CMK (cell line): ENCODE measurements around the gene PDZD8.

Experiments
- DNase-seq: peaks from one replicate; pipeline ENCODE4 v3.0.0-alpha.2; 2010; ENCODE audit warnings: low read depth

Gene PDZD8, protein sequence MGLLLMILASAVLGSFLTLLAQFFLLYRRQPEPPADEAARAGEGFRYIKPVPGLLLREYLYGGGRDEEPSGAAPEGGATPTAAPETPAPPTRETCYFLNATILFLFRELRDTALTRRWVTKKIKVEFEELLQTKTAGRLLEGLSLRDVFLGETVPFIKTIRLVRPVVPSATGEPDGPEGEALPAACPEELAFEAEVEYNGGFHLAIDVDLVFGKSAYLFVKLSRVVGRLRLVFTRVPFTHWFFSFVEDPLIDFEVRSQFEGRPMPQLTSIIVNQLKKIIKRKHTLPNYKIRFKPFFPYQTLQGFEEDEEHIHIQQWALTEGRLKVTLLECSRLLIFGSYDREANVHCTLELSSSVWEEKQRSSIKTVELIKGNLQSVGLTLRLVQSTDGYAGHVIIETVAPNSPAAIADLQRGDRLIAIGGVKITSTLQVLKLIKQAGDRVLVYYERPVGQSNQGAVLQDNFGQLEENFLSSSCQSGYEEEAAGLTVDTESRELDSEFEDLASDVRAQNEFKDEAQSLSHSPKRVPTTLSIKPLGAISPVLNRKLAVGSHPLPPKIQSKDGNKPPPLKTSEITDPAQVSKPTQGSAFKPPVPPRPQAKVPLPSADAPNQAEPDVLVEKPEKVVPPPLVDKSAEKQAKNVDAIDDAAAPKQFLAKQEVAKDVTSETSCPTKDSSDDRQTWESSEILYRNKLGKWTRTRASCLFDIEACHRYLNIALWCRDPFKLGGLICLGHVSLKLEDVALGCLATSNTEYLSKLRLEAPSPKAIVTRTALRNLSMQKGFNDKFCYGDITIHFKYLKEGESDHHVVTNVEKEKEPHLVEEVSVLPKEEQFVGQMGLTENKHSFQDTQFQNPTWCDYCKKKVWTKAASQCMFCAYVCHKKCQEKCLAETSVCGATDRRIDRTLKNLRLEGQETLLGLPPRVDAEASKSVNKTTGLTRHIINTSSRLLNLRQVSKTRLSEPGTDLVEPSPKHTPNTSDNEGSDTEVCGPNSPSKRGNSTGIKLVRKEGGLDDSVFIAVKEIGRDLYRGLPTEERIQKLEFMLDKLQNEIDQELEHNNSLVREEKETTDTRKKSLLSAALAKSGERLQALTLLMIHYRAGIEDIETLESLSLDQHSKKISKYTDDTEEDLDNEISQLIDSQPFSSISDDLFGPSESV

DNA sequence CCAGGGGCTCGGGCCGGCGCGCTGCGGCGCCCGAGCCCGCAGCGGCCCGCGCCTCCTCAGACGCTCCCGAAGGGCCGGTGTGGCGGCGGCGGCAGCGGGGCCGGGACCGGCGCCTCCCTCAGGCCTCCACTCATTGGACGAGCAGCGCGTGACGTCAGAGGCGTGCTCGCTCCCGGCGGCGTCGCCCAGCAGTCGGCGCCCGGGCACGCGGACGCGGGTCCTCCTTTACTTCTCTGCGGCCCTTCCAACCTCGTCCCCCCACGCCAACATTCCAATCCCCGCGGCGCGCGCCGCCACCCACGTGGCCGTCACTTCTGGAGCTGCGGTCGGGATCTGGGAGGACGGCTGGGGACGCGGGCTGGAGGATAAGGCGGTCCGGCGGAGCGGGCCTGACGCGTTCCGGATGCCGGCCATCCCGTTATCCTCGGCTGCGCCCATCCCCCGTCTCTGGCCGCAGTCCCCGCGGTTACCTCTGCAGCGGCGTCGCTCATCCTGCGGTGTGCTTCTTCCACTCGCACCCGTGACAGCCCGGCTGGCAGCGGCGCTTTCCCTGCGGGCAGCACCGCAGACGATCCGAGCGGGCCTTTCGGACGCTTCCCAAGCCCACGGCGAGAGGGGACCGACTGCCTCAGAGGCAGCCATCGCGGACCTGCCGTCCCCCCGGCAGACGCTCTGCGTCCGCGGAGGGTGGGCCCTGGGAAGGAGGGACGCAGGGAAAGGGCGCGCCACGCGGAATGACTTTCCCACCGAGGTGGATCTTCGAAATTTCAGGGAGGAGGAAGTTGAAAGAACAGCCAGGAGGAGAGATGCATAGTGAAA is at the start of gene PDZD8:
PDZD8 (minus strand) TSS at position 81 of the 819 bp plus-strand sequence. CDS start 213 bp downstream, outside the sequence.
- DNase-seq = peak; percentile 74

DNA sequence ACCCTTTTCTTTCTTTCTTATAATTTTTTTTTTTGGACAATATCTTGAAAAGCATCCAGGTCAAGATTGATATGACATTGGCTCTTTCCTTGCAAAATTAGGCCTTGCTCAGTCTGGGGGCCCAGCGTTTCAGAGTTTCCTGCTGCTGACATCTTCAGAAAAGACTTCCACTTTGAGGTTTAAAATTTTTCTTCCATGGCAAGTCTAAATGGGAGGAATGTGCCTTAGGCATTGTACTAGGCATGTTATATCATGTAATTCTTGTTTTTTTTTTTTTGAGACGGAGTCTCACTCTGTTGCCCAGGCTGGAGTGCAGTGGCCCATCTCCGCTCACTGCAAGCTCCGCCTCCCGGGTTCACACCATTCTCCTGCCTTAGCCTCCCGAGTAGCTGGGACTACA is 48.9 kb upstream of the PDZD8 start:
- no peak for DNase-seq

DNA sequence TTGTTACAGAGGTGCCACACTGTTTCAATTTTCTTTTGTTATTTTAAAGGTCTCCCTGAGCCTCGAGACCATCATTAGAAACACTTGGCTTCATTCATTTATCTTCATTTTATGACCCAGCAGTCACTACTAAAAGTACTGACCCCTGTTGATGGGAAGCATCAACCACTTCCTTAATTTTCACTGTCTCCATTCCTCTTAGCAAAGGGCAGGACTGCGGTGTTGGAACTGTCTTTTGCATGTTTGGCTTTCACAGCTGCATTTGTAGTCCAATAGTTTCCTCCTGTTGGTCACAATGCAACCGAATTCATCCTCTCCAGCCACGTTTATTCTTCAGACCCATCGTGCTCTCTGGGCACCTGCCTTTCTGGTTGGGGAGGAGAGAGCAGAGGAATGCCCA is 46.7 kb upstream of the PDZD8 start:
- DNase-seq = no peak

DNA sequence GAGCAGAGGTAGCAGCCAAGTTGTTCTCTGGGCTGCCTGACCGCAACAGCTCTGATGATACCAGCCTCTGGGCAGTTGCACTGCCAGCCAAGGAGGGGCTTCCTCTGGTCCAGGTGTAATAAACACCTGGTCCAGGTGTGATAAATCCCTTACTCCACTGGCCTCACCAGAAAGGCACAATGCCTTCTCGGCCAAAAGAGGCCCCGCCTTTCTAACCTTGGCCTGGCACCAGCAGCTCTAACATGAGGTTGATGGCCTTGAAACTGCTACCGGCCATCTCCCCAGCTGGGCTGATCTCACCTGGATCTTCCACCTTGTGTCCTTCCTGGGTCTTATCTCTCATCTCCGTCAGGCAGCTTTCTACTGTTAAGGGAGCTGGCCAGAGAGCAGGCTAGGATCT is 45.5 kb upstream of the PDZD8 start:
- DNase-seq = no peak

DNA sequence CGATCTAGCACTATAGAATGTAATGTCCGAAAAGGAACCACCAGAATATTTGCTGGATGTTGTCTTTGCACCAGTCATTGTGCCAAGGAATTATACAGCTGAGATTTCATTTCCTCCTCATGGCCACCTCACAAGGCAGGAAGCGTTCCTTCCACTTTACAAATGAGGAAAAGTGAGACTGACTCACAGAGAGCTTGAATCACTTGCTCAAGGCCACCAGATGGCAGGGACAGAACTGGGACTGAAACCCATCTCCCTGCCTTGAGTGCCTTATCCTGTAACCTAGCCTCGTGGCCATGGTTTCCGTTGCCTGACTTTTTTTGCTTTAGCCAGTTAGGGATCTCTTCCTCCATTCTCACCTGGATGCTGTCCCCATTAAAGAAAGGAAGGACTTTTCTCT is 44.7 kb upstream of the PDZD8 start:
- no peak for DNase-seq

DNA sequence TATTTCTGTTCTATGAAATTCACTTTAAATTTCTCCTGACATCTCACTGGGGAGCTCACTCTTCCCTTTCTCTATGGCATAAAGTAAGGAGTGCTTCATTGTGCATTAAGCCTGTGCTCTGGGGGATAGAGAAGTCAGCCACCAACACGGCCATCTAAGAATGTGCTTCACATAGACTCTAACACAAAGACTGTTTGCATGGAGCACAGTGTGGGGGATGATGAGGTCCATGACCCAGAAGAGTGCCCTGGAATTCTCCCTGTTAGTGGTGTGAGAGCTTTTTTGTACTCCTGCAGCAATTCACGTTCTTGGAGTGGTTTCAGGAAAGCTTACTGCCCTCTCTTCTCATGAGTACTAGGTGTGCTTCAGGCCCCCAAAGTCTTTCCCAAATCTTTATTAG is 43.9 kb upstream of the PDZD8 start:
- DNase-seq = no peak

DNA sequence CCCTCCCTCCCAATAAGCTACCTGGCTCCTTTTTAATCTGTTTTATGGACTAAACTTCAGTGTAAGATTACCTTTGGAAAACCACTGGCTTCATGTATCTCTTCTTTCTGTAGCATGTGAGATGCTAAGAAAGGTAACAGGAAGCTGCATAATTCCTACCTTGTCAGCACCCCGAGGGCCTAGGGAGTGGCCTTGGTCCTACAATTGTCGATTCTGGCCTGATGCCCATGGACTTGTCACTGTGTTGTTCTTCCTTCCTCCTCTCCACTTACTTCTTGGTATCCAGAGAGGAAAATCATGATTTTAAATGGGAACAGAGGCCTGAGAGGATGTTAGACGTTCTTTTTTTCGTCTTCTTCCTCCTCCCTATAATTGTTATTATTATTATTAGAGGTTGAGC is 42.9 kb upstream of the PDZD8 start:
- DNase-seq = no peak

DNA sequence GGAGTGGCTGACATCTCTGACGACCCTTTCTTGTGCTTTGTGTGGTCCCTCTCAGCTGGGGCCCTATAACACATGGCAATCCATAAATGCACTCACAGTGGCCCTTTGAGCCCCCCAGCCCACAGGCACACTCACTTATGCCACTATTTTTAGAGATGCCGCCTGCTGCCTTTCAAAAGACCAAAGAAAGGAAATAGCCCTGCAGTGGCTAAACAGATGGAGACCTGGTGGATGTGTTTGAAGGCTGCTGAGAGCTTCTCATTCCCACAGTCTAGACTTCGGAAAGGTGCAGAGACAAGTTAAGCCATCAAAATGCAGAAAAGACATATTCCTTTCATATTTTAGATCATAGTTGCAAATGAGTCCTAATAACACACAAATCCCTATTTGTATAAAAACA is 42.0 kb upstream of the PDZD8 start:
- DNase-seq = no peak

DNA sequence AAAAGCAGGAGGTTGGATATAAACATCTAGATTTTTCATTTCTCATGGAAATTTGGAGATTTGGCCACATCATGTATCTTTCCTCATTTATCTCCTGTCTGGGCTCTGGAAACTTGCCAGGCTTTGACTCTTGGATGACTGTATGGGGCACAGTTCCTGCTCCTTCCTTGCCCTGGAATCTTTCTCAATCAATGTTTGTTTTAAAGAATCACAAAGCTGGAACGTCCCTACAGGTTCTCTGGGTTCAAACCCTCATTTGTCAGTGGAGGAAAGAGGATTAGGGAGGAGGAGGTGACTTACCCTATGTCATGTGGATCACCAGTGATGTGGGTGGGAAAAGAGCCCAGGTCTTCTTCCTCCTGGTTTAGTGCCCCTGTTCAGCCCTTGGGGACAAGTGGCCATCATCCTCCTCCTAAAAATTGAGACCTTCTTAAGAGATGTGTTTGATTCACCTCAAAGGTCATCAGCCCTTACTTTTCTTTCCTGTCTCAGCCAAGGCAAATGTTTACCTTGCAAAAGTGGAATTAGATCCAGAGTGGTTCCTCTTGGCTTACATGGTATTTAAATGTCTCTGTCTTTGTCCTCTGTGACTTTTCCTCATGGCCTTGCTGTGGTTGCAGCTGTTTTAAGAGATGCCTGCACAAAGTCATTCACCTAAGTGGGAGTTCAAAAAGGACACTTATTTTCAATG is 38.8 kb upstream of the PDZD8 start:
- no peak for DNase-seq

DNA sequence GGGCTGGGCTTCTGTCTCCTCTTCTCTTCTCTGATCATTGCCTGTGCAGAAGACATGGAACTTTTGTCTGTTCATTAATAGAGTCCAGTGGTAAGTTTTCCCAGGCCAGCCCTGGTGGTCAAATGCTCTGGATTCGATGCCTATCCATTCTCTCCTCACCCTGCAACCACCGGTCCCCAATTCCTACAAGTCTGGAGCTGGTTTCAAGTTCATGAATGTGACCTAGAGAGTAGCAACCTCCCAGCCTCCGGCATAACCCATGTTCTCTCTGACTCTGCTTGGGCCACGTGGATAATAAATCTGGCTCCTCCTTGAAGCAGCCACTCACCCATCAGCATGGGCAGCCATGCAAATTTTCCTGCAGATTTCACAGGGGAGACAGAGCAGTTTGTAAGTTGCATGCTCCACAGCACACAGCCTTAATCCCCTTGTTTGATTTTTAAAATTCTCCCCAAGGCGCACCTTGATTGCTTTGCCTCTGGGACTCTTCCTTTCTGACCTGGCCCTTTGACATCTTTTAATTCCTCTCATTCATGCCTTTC is 37.3 kb upstream of the PDZD8 start:
- no peak for DNase-seq

DNA sequence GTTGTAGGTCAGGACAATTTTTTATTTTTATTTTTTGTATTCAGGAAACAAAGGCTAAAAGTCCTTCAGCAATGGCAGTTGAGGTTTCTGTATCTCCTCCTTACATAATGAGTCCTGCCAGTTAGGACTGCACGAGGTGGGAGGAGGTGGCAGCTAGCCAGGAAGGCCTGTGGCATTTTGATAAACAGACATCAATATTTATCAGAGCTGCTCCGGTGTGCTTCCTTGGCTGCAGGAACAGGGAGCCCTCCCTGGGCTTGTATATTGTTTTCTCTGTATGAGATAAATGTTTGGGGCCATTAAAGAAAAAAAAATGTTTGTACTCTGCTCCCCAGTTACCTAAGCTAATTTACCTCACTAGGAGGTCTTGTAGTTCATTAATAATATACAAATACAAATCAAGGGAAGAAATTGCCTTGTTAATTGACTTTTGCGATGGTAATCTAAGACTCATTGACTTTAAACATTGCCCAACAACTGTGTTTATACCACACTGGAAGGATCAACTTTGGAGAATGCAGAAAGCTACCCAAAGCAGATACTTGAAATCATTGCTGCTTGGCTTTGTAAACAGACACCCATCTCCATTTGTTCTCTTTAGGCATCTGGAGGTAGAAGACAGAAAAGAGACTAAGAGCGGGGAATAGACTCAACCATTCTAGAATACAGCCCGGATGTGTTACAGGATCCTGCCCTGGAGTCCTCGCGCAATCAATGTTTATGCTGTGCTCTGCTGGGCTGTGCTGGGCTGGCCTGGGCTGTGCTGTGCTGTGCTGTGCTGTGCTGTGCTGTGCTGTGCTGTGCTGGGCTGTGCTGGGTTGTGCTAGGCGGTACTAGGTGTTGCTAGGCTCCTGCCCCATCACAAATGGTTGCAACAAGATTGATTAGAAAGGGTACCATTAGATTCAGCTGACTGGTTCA is 36.5 kb upstream of the PDZD8 start:
- peak; percentile 76 for DNase-seq

DNA sequence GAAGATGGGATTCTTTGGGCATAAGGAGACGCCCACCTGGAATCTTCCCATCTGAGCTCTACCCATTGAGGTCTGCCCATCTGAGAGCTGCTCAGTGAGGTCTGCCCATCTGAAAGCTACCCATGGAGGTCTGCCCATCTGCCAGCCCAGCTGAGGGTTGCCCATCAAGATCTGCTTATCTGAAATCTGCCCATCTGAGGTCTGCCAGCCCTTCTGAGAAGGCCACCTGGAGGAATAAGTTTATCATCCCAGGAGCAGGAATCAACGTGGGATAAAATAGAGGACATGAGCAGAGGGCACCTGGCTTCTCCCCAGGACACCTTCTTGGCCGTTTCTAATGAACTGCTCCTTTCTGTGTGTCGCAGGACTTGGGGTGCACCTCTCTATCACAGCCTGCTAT is 35.3 kb upstream of the PDZD8 start:
- DNase-seq = no peak

DNA sequence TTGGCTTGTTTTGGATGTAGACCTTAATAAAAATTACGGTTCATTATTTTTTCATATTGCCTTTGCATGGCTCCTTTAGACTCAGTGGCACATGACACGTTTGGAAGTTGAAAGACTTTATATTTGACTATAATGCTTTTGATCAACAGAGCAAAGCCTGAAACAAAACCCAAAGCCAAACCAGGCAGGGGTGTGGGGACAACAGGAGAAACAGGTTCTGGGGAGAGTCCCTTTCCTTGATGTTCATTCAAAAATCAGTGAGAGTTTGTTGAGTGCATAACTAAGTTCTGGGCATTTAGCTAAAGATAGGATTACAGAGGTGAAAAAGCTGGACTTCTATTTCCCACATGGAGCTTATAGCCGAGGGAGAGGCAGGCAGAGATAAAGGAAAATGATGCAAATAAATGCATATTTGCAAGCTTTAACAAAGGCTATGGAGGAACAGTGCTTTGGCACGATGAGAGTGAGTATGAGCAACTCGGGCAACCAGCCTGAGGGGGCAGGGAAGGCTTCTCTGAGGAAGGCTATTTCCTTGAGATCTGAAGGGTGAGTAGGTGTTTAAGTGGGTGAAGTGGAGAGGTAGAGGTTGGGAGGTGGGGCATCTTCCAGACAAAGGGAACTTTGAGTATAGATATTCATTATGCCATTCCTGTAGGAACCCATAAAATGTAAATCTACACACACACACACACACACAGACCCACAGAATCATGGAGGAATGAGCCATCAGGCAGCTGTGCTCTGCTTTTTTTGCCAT is 34.5 kb upstream of the PDZD8 start:
- no peak for DNase-seq

DNA sequence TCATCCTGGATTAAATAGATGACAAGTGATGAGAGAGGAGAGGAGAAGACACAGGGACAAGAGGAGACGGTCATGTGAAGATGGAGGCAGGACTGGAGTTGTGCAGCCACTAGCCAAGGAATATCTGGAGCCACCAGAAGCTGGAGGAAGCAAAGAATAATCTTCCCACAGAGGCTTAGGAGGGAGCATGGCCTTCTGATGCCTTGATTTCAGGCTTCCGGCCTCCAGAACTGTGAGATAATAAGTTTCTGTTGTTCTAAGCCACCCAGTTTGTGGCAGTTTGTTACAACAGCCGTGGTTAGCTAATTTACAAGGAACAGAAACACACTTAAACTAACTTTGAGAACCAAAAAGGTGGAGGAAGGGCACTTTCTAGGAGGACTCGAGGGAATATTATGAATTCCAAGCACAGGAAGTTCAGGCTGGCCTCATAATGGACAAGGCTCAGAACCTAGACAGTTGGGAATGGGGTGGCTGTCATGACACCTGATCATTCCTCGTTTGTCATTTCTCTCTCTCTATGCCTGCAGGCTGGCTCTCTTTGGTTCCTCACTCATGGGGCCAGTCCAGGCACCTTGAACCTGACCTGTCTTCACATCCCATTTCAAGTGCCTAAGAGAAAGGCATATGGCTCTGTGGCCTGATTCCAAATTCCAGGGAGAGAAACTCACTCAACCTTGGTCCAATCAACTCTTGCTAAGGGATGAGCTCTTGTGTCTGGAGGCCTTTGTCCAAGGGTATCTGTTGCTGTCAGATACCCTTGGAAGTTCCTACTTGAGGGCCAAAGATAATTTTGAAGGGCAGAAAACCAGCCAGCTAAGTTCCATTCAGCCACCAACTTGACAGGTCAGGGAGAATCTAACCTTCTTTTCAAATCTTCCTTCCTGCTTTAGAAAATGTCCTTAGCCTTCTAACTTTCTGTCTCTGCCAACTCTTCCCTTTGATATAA is 33.5 kb upstream of the PDZD8 start:
- no peak for DNase-seq

DNA sequence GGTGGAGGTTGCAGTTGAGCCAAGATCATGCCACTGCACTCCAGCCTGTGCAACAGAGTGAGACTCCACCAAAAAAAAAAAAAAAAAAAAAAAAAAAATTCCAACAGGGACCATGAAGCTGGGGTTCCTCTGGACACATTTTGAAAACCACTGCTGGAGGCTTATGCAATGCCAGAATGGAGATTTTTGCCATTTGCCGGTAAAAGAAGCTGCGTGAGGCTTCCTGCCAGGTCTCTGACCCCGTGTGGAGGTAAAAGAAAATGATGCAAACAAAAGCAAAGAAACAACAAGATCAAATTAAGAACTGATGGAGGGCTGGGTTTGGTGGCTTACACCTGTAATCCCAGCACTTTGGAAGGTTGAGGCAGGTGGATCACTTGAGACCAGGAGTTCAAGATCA is 30.5 kb upstream of the PDZD8 start:
- DNase-seq = no peak

DNA sequence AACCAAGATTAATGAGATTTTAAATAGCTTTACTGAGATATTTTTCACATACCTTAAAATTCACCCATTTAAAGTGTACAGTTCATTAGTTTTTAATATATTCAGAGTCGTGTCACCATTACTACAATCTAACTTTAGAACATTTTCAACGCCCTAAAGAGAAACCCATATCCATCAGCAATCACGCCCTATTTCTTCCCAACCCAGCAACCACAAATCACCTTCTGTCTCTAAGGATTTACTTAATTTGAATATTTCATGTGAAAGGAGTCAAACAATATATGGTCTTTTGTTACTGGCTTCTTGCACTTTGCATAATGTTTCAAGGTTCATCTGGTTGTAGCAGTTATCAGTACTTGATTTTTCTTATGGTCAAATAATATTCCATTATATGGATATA is 25.1 kb upstream of the PDZD8 start:
- DNase-seq = no peak

DNA sequence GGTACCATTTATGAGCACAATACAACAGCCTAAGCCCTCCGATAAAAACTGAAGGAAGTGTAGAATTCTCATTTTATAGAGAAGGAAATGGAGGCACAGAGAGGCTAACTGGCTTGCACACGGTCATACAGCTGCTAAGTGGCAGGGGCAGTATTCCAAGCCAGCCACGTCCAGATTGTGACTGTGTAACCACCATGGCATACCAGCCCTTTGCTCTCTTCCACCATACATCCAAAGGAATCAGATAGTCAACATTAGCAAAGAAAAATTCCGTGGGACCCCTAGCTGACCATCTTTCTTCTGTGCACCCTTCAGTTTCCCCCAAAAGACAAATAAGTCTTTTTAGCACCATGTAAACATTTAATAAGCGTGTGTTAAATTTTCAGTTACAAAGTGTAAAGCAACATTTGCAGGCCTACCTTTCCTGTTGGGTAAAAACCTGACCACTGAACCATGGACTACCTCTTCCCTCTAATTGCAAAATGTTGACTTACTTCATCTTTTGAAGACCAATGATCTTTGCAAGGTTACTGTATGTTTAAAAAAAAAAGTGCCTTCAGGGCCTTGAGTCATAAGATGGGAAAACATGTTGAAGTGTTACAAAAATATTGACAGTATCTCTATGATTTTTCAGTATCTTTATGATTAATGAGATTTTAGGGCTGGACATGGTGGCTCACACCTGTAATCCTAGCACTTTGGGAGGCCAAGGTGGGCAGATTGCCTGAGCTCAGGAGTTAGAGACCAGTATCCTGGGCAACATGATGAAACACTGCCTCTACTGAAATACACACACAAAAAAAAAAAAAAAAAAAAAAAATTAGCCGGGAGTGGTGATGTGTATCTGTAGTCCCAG is 24.3 kb upstream of the PDZD8 start:
- DNase-seq = no peak
